DMS79 treated with DMSO at 0.1 percent for 48 hours (cell line): ENCODE measurements around the gene CNTNAP2.
A peak's percentile ranks its signal among the peaks of the same experiment; 100 is the strongest.

Experiments used
- DNase-seq: peaks from one replicate; lab custom pipeline; 2025; lab: John Stamatoyannopoulos, UW

Gene CNTNAP2

GRCh38 chr7:148149730-148150129 lies 2033.1 kb downstream of the CNTNAP2 start:
- no peak for DNase-seq

- no peak for DNase-seq
Observed at GRCh38 chr7:148151778-148152177, 2035.2 kb downstream of the CNTNAP2 start.

- peak; percentile 47 for DNase-seq
Observed at GRCh38 chr7:148153616-148154284, 2037.1 kb downstream of the CNTNAP2 start.

GRCh38 chr7:148155000-148155399 lies 2038.4 kb downstream of the CNTNAP2 start:
- DNase-seq, result no peak

GRCh38 chr7:148155826-148156225 lies 2039.2 kb downstream of the CNTNAP2 start:
- no peak for DNase-seq

GRCh38 chr7:148156233-148156632 lies 2039.6 kb downstream of the CNTNAP2 start:
- no peak for DNase-seq

- peak; percentile 5 for DNase-seq
Observed at GRCh38 chr7:148159331-148159730, 2042.7 kb downstream of the CNTNAP2 start.

GRCh38 chr7:148161776-148162175 lies 2045.2 kb downstream of the CNTNAP2 start:
- DNase-seq, result no peak

GRCh38 chr7:148162808-148163207 lies 2046.2 kb downstream of the CNTNAP2 start:
- DNase-seq, result no peak

GRCh38 chr7:148163246-148163645 lies 2046.6 kb downstream of the CNTNAP2 start:
- DNase-seq, result no peak

GRCh38 chr7:148172920-148173319 lies 2056.3 kb downstream of the CNTNAP2 start:
- DNase-seq, result no peak

GRCh38 chr7:148173369-148173768 lies 2056.8 kb downstream of the CNTNAP2 start:
- no peak for DNase-seq

GRCh38 chr7:148174376-148174775 lies 2057.8 kb downstream of the CNTNAP2 start:
- no peak for DNase-seq

GRCh38 chr7:148175512-148175911 lies 2058.9 kb downstream of the CNTNAP2 start:
- DNase-seq, result no peak

GRCh38 chr7:148177972-148178371 lies 2061.4 kb downstream of the CNTNAP2 start:
- DNase-seq, result no peak

- DNase-seq, result no peak
Observed at GRCh38 chr7:148180075-148180474, 2063.5 kb downstream of the CNTNAP2 start.

- no peak for DNase-seq
Observed at GRCh38 chr7:148182264-148182663, 2065.7 kb downstream of the CNTNAP2 start.

- DNase-seq, result no peak
Observed at GRCh38 chr7:148185041-148185440, 2068.4 kb downstream of the CNTNAP2 start.

- DNase-seq, result no peak
Observed at GRCh38 chr7:148187471-148187870, 2070.9 kb downstream of the CNTNAP2 start.

- DNase-seq, result no peak
Observed at GRCh38 chr7:148191391-148192065, 2074.9 kb downstream of the CNTNAP2 start.

- no peak for DNase-seq
Observed at GRCh38 chr7:148192491-148192890, 2075.9 kb downstream of the CNTNAP2 start.

- no peak for DNase-seq
Observed at GRCh38 chr7:148201992-148202391, 2085.4 kb downstream of the CNTNAP2 start.

- peak; percentile 87 for DNase-seq
Observed at GRCh38 chr7:148204639-148205304, 2088.2 kb downstream of the CNTNAP2 start.
